T-helper 17 cell (primary cell): Measurements from ENCODE around the gene POU6F2. TPM values are rescaled to one million over a fixed set of nuclear protein-coding genes. Genes with fewer than 3 reads are reported as not detected.

ENCODE experiments used
- ATAC-seq: fragments of 150-1000 bp; cut with Tn5 transposase; 2 replicates; pipeline ENCODE4 v1.10.0; 2021; ENCODE audit warnings: mild to moderate bottlenecking, moderate library complexity
- DNase-seq, 3 donors: peaks; one replicate each; pipeline versions ENCODE4 v3.0.0 to v3.0.0-alpha.2; 2020 to 2021
- H3K9me3 ChIP-seq: one replicate; pipeline ENCODE4 v1.7.0; 2013; ENCODE audit warnings: low read length, mild to moderate bottlenecking; ENCODE audit not compliant: control insufficient read depth, poor library complexity, severe bottlenecking
- H3K27ac Mint-ChIP-seq: one replicate; pipeline ENCODE4 v1.8.0; 2022; ENCODE audit warnings: mild to moderate bottlenecking, moderate library complexity, mixed read lengths
- H3K27me3 Mint-ChIP-seq: one replicate; pipeline ENCODE4 v1.8.0; 2022; ENCODE audit warnings: mixed read lengths
- H3K36me3 Mint-ChIP-seq: one replicate; pipeline ENCODE4 v1.8.0; 2022; ENCODE audit warnings: low read depth, mixed read lengths
- H3K4me1 Mint-ChIP-seq: one replicate; pipeline ENCODE4 v1.8.0; 2022; ENCODE audit warnings: mild to moderate bottlenecking, mixed read lengths
- H3K4me3 Mint-ChIP-seq: one replicate; pipeline ENCODE4 v1.8.0; 2022; ENCODE audit warnings: mild to moderate bottlenecking, moderate library complexity, mixed read lengths
- total RNA-seq, 4 donors: library from RNA in 2 of 4; stranded (reverse) in 2 of 4; gene quantifications; one replicate each; pipeline ENCODE4 v1.2.3 and lab custom pipeline; 2022 to 2026

The POU6F2 gene
- total RNA-seq, 2 donors from 2014 or later: 0.29 TPM; not detected in 1

GRCh38 chr7:39240864-39241263 lies 263.2 kb downstream of the POU6F2 start:
- Mint-ChIP-seq H3K27ac (no peak overlapping the region), H3K27me3 (peaks cover 4% of the 10 kb centered on the region), H3K4me1 (no peaks in the 10 kb centered on the region), H3K4me3 (no peak overlapping the region), H3K36me3 (no peaks in the 10 kb centered on the region)
- H3K9me3 ChIP-seq: peaks cover 2% of the 10 kb centered on the region
- DNase-seq (no peak), ATAC-seq (no peak)

- Mint-ChIP-seq H3K4me1 (no peaks in the 10 kb centered on the region), H3K36me3 (no peaks in the 10 kb centered on the region), H3K27me3 (peaks cover 22% of the 10 kb centered on the region), H3K27ac (no peak overlapping the region), H3K4me3 (no peak overlapping the region)
- ATAC-seq (no peak), DNase-seq (no peak)
- H3K9me3 ChIP-seq: no peaks in the 10 kb centered on the region
Measured at GRCh38 chr7:39247576-39247975, 269.9 kb downstream of the POU6F2 start.

GRCh38 chr7:39248041-39248691 lies 270.5 kb downstream of the POU6F2 start:
- ATAC-seq (no peak), DNase-seq (no peak)
- Mint-ChIP-seq H3K36me3 (no peaks in the 10 kb centered on the region), H3K4me1 (no peaks in the 10 kb centered on the region), H3K27me3 (peaks cover 22% of the 10 kb centered on the region), H3K4me3 (no peak overlapping the region), H3K27ac (no peak overlapping the region)
- H3K9me3 ChIP-seq: no peaks in the 10 kb centered on the region

DNA sequence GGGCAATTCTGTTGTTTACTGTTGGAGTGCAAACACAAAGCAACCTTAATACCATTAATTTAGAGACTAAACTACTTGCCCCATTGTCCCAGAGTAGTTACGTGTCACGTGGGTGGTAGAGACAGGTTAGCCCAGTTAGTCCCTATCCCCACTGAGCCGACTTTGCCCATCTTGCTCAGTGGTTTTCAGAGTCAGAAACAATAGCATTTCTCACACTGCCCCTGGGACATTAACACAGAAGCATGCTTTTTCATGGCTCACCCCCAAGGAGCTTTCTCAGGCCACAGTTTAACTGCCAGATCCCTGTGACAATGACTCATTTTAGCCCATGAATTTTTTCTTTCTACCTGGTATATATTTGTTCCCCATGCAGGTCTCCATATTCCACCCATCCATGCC lies 271.0 kb downstream of the POU6F2 start:
- no peak overlapping the region for H3K4me3 Mint-ChIP-seq
- DNase-seq (no peak), ATAC-seq (no peak)
- H3K9me3 ChIP-seq: no peaks in the 10 kb centered on the region
- no peak overlapping the region for H3K27ac Mint-ChIP-seq
- no peaks in the 10 kb centered on the region for H3K4me1 Mint-ChIP-seq
- peaks cover 22% of the 10 kb centered on the region for H3K27me3 Mint-ChIP-seq
- H3K36me3 Mint-ChIP-seq: no peaks in the 10 kb centered on the region

GRCh38 chr7:39249635-39250152 lies 272.0 kb downstream of the POU6F2 start:
- Mint-ChIP-seq H3K27me3 (peaks cover 22% of the 10 kb centered on the region), H3K4me3 (no peak overlapping the region), H3K4me1 (no peaks in the 10 kb centered on the region), H3K36me3 (no peaks in the 10 kb centered on the region), H3K27ac (no peak overlapping the region)
- ATAC-seq: no peak
- no peak for DNase-seq
- no peaks in the 10 kb centered on the region for H3K9me3 ChIP-seq

DNA sequence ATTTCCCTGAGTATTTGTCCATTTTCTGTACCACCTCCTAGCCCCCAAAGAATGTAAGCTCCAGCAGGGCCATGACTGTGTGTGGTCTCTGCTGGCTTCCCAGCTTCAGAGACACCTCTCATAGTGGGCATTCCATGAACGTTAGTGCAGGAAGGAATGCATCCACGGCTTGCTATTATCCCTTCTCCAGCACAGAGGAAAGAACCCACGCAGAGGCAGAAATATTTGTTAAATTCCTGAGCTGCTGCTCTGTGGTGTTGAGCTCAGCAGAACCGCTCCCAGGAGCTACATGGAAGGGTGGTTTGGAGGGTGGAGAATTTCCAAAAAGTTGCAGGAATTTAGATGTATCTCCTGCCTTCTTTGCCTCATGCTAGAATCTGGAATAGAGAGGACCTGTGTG lies 275.2 kb downstream of the POU6F2 start:
- Mint-ChIP-seq H3K27ac (no peak overlapping the region), H3K4me3 (no peak overlapping the region), H3K4me1 (no peaks in the 10 kb centered on the region), H3K27me3 (peaks cover 12% of the 10 kb centered on the region), H3K36me3 (no peaks in the 10 kb centered on the region)
- DNase-seq (no peak), ATAC-seq (no peak)
- no peaks in the 10 kb centered on the region for H3K9me3 ChIP-seq

GRCh38 chr7:39259391-39260003 lies 281.8 kb downstream of the POU6F2 start:
- Mint-ChIP-seq H3K36me3 (no peaks in the 10 kb centered on the region), H3K4me1 (no peaks in the 10 kb centered on the region), H3K4me3 (no peak overlapping the region), H3K27me3 (no peaks in the 10 kb centered on the region), H3K27ac (no peak overlapping the region)
- no peaks in the 10 kb centered on the region for H3K9me3 ChIP-seq
- no peak for ATAC-seq
- DNase-seq: no peak

DNA sequence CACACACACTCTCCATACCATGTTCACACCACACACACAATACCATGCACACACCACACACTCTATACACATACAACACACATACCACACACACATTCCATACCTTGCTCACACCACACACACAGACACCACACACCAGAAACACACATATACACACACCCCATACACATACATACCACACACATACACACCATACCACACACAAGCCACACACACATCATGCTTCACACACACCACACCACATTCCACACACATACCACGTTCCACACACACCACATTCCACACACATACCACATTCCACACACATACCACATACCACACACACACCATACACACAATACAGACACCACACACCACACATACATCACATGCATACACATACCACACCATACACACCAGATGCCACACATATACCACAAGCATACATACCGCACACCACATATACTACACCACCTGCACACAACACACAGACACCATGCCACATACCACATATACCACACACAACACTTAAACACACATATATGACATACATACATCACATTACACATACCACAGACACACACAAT lies 282.7 kb downstream of the POU6F2 start:
- Mint-ChIP-seq H3K36me3 (no peaks in the 10 kb centered on the region), H3K4me3 (no peak overlapping the region), H3K27ac (no peak overlapping the region), H3K27me3 (no peaks in the 10 kb centered on the region), H3K4me1 (no peaks in the 10 kb centered on the region)
- ATAC-seq (no peak), DNase-seq (no peak)
- H3K9me3 ChIP-seq: no peaks in the 10 kb centered on the region

DNA sequence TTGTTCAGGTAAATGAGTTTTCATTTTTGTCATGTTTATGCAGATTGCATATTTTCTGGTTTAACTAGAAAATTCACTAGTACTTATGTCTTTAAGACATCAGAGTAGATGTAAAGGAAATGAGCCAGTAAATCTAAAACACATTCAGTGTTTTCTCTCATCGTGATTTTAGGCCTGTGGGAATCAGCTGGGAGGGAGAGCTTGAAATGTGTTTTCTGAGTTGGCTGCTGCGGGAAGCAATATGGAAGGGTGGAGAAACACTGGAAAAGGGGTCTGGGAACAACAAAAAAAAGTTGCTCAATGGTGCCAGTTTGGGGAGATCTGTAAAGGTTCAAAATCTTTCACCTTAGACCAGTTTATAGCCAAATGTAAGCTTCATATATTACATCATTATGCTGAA lies 284.1 kb downstream of the POU6F2 start:
- no peak overlapping the region for H3K27ac Mint-ChIP-seq
- no peak overlapping the region for H3K4me3 Mint-ChIP-seq
- no peaks in the 10 kb centered on the region for H3K9me3 ChIP-seq
- H3K27me3 Mint-ChIP-seq: peaks cover 2% of the 10 kb centered on the region
- DNase-seq: no peak
- H3K36me3 Mint-ChIP-seq: no peaks in the 10 kb centered on the region
- no peaks in the 10 kb centered on the region for H3K4me1 Mint-ChIP-seq
- no peak for ATAC-seq

DNA sequence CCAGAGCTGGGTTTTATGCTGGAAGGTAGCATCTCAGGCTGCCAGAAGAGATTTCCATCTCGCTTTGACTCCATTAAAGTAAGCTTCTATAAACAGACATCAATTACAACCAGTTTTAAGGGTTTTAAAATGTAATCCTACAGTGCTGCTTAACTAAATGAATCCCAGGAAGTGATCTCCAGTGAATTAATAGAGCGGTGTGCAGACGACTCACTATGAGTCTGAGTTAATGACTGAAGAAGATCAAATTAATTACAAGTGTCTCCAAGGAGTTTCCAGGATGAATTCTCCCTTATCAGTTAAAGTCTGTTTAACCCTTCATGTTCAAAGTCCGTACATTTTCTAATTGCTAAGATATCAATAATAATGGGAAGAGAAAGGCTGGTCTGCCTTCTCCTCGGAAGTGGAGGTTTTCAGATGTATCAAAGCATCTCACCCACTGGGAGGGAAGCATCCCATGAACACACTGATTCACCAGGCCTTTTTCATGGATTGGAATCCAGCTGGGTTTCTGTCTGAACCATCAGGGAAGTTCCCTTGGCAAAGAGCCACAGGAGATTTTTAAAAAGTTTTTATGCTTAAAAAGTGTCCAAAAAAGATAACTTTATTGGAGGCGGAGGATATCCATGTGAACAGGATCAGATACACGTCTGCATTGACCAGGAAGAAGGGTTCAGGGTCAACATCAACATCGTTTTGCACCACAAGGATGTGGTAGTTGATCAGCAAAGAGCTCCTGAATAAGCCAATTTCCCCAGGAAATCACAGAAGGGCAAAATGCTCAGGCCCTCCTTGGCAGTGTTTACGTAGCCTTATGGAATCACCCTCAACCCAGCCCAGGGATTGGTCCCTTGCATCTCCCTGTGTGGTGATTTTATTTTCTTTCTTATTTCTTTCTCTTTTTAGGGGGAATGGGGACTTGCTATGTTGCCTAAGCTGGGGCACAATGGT lies 288.2 kb downstream of the POU6F2 start:
- no peak overlapping the region for H3K4me3 Mint-ChIP-seq
- no peaks in the 10 kb centered on the region for H3K36me3 Mint-ChIP-seq
- no peak overlapping the region for H3K27ac Mint-ChIP-seq
- DNase-seq: no peak
- ATAC-seq: no peak
- no peaks in the 10 kb centered on the region for H3K4me1 Mint-ChIP-seq
- no peaks in the 10 kb centered on the region for H3K9me3 ChIP-seq
- H3K27me3 Mint-ChIP-seq: peaks cover 25% of the 10 kb centered on the region

DNA sequence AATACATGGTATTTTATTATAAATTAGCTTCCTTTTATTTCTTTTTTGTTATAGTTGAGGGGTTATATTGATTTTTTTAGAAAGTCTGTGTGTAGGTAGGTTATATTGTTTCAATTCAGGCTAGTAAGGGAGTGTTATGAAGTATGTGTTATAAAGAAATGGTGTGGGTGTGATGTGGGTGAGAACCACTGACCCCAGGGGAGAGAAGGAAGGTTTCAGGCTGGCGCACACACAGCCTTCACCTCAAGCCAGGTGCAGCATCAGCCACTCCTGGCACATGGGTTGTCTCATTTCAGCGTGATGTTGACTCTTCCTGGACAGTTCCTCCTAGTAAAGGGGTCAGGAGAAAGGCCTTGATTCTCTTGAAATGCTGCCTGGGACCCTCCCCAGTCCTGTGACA lies 291.3 kb downstream of the POU6F2 start:
- Mint-ChIP-seq H3K27ac (no peak overlapping the region), H3K4me3 (no peak overlapping the region), H3K4me1 (no peaks in the 10 kb centered on the region), H3K27me3 (peaks cover 25% of the 10 kb centered on the region), H3K36me3 (peaks cover 2% of the 10 kb centered on the region)
- ATAC-seq (no peak), DNase-seq (no peak)
- no peaks in the 10 kb centered on the region for H3K9me3 ChIP-seq

GRCh38 chr7:39270018-39270417 lies 292.3 kb downstream of the POU6F2 start:
- H3K36me3 Mint-ChIP-seq: peaks cover 2% of the 10 kb centered on the region
- no peak for DNase-seq
- no peaks in the 10 kb centered on the region for H3K4me1 Mint-ChIP-seq
- H3K27me3 Mint-ChIP-seq: peaks cover 25% of the 10 kb centered on the region
- H3K4me3 Mint-ChIP-seq: no peak overlapping the region
- ATAC-seq: no peak
- no peak overlapping the region for H3K27ac Mint-ChIP-seq
- H3K9me3 ChIP-seq: no peaks in the 10 kb centered on the region

- Mint-ChIP-seq H3K27ac (no peak overlapping the region), H3K4me3 (no peak overlapping the region), H3K36me3 (peaks cover 2% of the 10 kb centered on the region), H3K4me1 (no peaks in the 10 kb centered on the region), H3K27me3 (peaks cover 25% of the 10 kb centered on the region)
- no peak for ATAC-seq
- no peaks in the 10 kb centered on the region for H3K9me3 ChIP-seq
- DNase-seq: no peak
Measured at GRCh38 chr7:39271402-39271801, 293.7 kb downstream of the POU6F2 start.
